HG02642 (cell line): ENCODE data around the gene EYA2.
"Not testable (repeated sequence)": the region's sequence is repeated elsewhere in the genome, so short reads cannot be mapped to it uniquely, and the experiment has no call there.

ENCODE experiments used
- ATAC-seq: cut with Tn5 transposase; IDR thresholded peaks from one replicate; pipeline ENCODE4 v1.9.1; 2021; ENCODE audit warnings: mild to moderate bottlenecking; ENCODE audit not compliant: unreplicated experiment, poor library complexity

The EYA2 gene

DNA sequence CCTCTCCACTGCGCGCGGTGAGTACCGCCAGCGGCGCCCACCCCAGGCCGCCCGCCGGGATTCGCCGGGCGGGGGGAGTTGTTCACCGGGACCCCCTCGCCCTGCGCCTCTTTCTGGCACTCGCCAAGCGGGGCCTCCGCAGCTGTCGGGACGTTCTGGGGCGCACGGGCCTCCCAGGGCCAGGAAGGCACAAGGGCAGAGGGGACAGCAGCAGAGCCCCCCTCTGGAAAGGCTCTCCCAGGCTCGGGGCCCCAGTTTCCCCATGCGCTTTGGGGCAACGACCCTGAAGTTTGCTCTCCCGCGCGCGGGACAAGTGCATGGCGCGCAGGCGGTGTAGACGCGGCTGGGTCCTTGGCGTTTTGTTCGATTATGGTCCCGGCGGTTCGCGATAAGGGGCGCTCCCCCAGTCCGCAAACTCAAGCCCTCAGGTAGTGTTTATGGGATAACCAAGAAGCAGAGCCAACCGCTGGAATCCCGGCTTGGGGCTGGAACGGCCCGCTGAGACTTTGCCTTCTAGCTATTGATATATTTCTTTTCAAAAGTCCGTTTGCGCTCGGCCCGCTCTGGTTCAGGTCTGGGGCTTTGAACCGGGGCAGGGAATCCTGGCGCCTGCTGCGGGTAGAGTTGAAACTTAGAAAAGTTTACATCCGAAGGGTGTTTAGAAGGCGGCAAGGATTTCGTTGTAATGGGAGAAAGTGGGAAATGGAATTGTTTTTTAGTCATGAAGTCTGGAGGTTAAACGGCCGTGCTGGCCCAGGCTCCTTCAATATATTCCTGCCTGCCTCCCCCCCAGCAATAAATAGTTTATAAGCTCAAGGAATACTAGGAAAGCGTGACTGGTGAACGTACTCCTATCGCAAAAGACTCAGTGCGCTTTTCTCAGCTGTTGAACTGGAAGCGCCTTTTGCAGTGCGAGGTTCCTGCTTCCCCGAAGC is 595 bp downstream of the EYA2 start:
- ATAC-seq, result no peak

DNA sequence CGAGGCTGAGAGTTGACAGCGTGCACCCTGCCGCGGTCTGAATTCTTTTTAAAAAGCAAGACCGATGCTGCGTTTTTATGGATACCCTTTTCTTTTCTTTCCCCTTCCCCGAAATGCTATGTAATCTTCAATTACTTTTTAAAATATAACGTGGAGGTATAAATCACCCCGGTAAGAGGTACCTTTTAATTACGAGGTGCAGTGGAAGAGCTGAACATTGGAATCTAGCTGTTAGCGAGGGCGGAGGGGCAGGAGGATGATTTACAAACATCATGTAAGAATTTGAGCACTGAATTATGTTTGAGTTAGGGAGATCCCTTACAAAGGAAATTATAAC is 1.2 kb downstream of the EYA2 start:
- ATAC-seq, result no peak

DNA sequence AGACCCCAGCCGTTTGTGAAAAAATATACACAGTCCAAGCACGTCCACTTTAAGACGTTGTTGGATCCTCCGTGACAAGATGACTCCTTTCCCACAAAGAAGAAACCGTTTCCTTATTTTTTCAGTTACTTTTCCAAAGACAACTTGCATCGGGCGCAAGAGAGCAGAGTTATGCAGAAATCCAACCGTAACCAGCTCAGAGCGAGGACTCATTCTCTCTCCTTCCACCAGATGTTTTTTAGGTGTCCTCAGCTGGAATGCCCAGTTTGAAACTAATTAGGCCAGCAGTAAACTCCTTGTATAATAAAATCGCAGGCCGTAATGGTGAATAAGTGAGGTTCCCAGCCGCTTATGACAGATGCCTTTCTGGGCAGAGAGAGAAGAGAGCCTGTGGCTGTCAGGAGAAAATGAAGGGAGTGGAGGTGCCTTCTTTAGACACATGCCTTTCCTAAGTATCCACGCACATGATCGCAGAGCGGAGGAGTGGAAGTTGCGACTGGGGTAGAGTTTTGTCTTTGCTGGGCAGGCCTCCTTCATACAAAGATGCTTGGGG is 2.8 kb downstream of the EYA2 start:
- no peak for ATAC-seq

GRCh38 chr20:46898423-46898822 is 3.8 kb downstream of the EYA2 start:
- no peak for ATAC-seq

DNA sequence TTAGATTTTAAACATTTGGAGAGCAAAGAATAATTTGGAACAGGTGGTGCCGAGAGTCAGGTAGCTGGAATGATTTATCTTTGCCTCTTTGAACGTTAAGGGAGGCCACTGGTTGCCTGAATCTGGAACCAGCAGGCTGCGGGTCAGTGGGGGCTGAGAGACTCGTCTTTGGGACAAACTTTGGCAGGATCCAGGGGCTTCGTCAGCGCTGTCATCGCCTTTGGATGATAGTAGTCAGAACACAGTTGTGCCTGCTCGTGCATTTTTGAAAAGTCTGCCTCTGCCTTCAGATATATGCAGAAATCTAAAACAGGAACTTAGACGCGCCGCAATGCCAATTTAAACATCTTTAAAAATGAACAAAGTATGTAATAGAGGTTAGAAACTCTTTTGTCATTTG is 5.0 kb downstream of the EYA2 start:
- no peak for ATAC-seq

DNA sequence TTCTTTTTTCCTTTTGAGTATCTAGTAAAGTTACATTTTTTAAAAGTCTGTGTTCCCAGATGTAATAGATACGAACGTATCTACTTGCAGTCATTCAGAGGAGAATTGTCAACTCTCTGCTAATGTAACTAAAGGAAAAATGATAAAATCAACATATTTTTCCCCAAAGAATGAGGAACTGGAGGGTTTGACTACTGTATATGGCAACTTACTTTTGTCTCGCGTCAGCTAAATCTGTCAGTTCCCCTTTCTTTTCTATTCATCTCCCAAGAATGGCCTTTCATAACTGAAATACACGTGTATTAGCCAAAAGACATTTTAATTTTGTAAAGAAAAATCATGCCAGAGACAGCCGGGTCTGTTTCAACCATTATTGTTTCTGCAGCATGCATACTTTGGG is 5.4 kb downstream of the EYA2 start:
- no peak for ATAC-seq

DNA sequence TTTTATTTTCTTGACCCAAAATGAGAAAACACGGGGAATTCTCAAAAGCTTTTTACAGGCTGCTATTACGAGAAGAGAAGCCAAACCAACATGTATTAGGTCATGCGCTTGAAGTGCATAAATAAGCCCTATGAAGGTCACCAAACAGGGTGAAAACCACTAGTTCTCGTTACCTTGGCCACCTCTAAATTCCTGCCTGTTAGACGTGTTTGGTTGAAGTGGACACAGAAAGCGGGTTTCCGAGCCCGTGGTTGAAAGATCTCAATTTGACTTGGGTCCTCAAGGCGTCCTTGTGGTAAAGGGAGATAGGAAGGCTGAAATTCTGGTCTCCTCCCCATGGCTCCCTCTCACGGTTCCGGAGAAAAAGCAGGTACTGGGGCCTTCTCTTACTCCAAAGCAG is 6.2 kb downstream of the EYA2 start:
- no peak for ATAC-seq

- ATAC-seq, result no peak
These were observed 7.0 kb downstream of the EYA2 start for GRCh38 chr20:46901638-46902037.

DNA sequence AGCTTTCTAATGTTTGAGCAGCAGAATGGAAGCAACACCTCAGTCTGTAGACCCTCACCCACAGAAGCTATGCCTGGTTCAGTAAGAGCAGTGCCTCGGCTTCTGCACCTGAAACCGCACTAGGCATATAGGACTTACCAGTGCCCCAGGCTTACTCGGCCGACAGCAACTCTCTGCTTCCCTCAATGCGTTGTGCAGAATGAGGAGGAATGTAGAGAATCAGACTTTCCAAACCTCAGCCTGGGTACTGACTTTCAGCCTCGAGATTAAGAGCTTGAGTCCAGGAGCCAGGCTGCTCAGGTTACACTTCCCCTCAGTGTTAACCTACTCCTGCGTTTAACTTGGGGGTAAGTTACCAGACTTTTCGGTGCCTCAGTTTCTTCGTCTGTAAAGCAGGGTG is 8.6 kb downstream of the EYA2 start:
- ATAC-seq, result no peak

GRCh38 chr20:46903937-46904336 is 9.3 kb downstream of the EYA2 start:
- ATAC-seq, result no peak

GRCh38 chr20:46905364-46906125 is 10.9 kb downstream of the EYA2 start:
- no peak for ATAC-seq

- no peak for ATAC-seq
These were observed 18.8 kb downstream of the EYA2 start for GRCh38 chr20:46913329-46914044.

DNA sequence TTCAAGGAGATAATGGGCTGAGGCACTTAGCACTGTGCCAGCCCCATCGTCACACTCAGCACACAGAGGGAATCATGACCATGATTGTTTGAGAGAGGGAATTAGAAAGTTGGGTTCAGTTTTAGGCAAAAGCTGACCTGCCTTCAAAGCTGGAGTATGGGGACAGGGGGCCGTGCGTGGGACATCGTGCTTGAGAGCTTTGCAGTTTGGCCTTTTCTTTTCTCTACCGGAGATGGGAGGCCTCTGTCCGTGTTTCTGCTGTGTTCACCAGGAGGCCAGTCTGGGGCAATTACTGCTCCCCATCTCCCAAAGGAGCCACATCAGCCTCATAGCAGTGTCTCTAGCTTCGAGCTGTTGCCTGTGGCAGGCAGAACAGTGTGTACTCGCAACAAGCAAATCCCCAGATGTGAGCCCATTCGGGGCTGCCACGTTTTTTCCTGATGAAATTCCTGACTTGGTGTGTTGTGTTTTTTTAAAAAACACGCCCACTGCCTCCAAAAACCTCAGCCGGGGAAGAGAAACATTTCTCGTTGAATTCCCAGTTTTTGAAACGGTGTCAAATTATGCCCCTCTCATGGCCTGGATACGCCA is 20.2 kb downstream of the EYA2 start:
- no peak for ATAC-seq

DNA sequence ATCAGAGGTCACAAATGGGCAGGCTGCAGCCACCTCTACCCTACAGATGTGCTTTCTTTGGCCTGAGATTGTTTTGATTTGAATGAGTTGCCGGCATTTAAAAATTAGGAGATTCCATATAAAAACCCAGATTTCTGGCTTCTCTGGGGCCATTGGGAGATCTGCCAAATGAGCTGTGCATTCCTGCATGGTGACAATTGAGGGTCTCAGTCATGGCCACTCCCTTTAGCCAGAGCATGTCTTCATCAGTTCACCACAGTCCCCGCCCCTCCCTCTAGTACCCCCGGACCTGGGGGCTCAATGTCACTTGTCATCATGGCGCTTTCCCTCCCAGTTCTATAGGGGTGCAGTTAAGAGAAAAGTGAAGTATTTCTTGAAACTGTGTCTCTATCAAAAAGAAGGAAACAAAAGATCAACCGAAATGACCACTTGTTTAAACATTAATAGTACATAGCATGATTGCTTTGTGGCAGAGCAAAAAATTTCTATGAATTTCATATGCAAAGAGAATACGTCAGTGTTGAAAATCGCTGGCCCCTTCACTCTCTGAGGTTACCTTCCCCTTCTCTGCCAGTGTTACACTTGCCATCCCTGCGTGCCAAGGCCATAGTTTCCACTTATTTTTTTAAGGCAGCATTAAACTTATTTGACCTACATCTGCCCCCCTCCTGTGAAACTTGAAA is 21.1 kb downstream of the EYA2 start:
- no peak for ATAC-seq

DNA sequence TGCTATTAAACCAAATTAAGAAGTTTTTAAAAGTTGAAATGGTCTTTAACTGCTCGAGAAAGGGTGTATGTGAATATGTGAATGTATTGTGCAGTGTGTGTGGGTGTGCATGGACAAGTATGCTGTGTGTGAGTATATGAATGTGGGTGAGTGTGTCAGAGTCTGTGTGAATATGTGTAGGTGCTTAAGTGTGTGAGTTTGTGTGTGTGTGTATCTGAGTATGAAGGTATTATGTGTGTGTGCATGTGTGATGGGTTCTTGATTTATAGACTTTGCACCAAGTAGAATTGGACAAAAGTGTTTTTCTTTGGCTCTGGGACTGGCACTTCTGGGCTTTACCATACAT is 21.6 kb downstream of the EYA2 start:
- ATAC-seq, result no peak

GRCh38 chr20:46917155-46917554 is 22.5 kb downstream of the EYA2 start:
- no peak for ATAC-seq

DNA sequence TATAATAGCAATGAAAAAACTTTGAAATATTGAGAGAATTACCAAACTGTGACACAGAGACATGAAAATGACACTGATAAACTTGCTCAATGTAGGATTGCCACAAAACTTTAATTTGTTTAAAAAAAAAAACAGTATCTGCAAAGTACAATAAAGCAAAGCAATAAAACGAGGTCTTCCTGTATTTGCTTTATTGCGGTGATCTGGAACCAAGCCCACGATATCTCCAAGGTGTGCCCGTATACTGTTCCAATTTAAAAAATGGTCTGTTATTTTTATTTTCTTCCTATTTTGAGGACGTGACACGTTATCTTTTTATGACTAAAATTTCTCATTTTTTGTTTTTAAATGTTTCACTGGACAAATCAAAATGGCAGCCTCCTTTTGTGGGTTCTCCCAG is 25.5 kb downstream of the EYA2 start:
- no peak for ATAC-seq

DNA sequence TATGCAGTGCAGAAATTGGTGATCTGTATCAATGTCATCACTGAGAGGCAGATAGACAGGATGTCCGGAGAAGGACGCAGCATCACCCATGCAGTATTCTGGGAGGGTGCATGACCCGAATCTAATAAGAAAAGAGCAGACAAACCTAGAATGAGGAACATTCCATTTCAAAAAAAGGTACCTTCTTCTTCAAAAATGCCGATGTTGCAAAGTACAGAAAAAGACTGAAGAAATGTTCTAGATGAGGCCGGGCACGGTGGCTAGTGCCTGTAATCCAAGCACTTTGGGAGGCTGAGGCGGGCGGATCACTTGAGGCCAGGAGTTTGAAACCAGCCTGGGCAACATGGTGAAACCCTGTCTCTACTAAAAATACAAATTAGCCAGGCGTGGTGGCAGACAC is 28.2 kb downstream of the EYA2 start:
- ATAC-seq, result not testable (repeated sequence)

DNA sequence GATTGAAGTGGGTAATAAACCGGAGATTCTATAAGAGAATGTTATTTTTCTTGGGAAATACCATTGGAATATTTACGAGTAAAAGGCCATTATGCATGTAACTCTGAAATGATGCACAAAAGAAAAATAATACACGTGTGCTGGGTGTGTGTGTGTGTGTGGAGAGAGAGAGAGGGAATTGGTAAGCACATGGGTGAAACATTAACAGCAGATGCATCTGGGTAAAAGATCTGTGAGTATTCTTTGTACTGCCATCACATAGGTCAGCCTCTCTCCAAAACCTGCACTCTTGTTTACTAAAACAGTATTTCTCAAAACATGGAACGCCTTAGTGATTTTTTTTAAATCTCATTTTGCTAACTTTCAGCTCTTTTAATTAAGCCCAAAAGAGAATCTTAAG is 28.9 kb downstream of the EYA2 start:
- no peak for ATAC-seq

DNA sequence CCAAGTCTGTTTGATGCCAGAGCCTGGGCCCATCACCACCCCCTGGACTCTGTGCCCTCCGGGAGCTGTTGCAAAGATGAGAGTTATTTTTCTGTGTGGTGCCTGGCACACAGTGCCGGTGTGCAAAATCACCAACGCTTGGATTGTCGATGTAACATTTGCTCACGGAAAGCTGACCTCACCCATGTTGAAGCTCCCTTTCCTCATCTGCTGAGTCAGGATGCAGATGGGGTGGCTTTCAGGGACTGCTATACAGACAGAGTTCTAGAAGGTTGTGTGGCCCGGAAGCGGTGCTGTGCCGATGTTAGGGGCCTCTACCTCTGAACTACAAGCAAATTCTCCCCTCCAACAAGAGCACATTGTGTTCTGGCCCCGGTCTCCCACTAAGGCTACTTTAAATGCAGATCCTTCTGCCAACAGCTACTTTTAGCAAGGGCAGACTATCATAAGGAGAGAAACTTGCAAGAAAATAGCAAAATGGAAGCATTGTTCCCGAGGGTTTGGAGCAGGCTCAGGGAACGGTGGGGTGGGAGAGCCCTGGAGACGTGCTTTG is 34.0 kb downstream of the EYA2 start:
- no peak for ATAC-seq
